Right cardiac atrium (tissue), 5 donors: Measurements from ENCODE around the gene MC4R. TPM values are rescaled to one million over a fixed set of nuclear protein-coding genes. Genes with fewer than 3 reads are reported as not detected.

Experiments
- ATAC-seq, 2 donors: fragments of 200-7000 bp; cut with Tn5 transposase; one replicate each; pipeline versions ENCODE4 v1.8.0 to v1.9.1; 2020; ENCODE audit warnings: moderate library complexity in 2 of 2, mild to moderate bottlenecking in 1 of 2
- DNase-seq, 3 donors: peaks; one replicate each; pipeline ENCODE4 v3.0.0-alpha.2; 2020
- H3K27ac ChIP-seq: one replicate; pipeline ENCODE4 v1.5.1; 2013; ENCODE audit warnings: mild to moderate bottlenecking, low read length, control low read depth, moderate library complexity
- H3K27me3 ChIP-seq: one replicate; pipeline ENCODE4 v1.6.1; 2013; ENCODE audit not compliant: control insufficient read depth, insufficient read depth
- H3K4me1 ChIP-seq: one replicate; pipeline ENCODE4 v1.6.1; 2013; ENCODE audit warnings: low read length; ENCODE audit not compliant: control insufficient read depth, insufficient read depth
- H3K4me3 ChIP-seq: one replicate; pipeline ENCODE4 v1.5.1; 2013; ENCODE audit warnings: low read length, control low read depth
- H3K9me3 ChIP-seq: one replicate; pipeline ENCODE4 v1.6.1; 2013; ENCODE audit warnings: low read length; ENCODE audit not compliant: control insufficient read depth
- intact Hi-C, 4 donors: fragments of 100-400 bp; cut with DNase I; formaldehyde crosslinking; loops; one replicate each; pipeline versions ENCODE4 v1.11.0 to v1.14.0; 2022 to 2023
- polyA plus RNA-seq: library from polyadenylated mRNA; stranded (reverse); fragments of 200-250 nt; gene quantifications from one replicate; pipeline ENCODE4 v1.2.3, GENCODE V29; 2013
- total RNA-seq, 4 donors: library from RNA; stranded (reverse); fragmentation: NEBNext Ultra II Directional; extraction: Animal tissue kit (Norgen Biotek cat#: 25700); gene quantifications; one replicate each; pipeline ENCODE4 v1.2.1, GENCODE V29; 2021
- donor health status: healthy with polysubstance abuse.
- donor health status: DM: no; HTN: yes; CAD: no.
- donor health status: DM: no; HTN: no; CAD: no.
- donor health status: DM: no; HTN: yes; CAD: no; lungs with severe emphysema.
- donor health status: DM: yes; HTN: yes; CAD: no.

MC4R gene
- total and polyA plus RNA-seq, 5 donors, result not detected

DNA sequence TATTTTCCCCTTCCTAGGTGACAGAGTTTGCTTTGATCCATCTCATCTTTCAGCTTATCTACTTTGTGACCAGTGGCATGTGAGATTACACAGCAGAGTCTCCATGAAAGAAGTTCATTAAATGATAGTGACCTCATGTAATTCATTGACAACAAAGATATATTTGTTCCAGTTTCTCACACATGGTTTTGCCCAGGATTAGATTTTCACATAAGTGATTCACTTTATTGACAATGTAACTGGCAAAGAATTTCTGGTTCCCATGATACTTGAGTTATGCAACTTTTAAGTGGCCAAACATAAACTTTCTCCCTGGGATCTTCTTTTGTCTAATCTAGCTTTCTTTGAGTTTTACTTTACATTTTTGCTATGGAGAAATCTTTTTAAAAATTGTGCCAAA is 50.0 kb downstream of the MC4R start:
- no peak for ATAC-seq
- no peaks in the 10 kb centered on the region for H3K4me1 ChIP-seq
- H3K27me3 ChIP-seq, result no peaks in the 10 kb centered on the region
- no peak overlapping the region for H3K4me3 ChIP-seq
- DNase-seq, result no peak
- H3K27ac ChIP-seq, result no peak overlapping the region
- H3K9me3 ChIP-seq, result no peaks in the 10 kb centered on the region
- intact Hi-C loops, result no loop called here
